DOHH2 (cell line): Measurements from ENCODE around the gene CACYBP.

ENCODE experiments used
- H3F3A ChIP-seq: fragments of 200-600 bp; sonication (generic), shearing (Covaris generic); 2 replicates; pipeline ENCODE4 v1.6.0; 2016; ENCODE audit warnings: antibody characterized with exemption, mild to moderate bottlenecking; ENCODE audit not compliant: control insufficient read depth, insufficient read depth
- H3K27ac ChIP-seq: fragments of 200-600 bp; sonication (generic); 2 replicates; pipeline ENCODE4 v1.5.1; 2014; ENCODE audit warnings: low read depth, mild to moderate bottlenecking, low read length, moderate library complexity
- H3K27me3 ChIP-seq: fragments of 200-600 bp; sonication (generic); 2 replicates; pipeline ENCODE4 v1.6.1; 2014; ENCODE audit warnings: mild to moderate bottlenecking, low read length, mixed read lengths; ENCODE audit not compliant: control insufficient read depth
- H3K36me3 ChIP-seq: fragments of 200-600 bp; sonication (generic); 2 replicates; pipeline ENCODE4 v1.6.1; 2014; ENCODE audit warnings: mild to moderate bottlenecking, low read length, moderate library complexity, mixed read lengths; ENCODE audit not compliant: control insufficient read depth
- H3K4me1 ChIP-seq: fragments of 200-600 bp; sonication (generic); 2 replicates; pipeline ENCODE4 v1.6.1; 2014; ENCODE audit warnings: mild to moderate bottlenecking, low read length, mixed read lengths; ENCODE audit not compliant: control insufficient read depth
- H3K4me2 ChIP-seq: fragments of 200-600 bp; sonication (generic); 2 replicates; pipeline ENCODE4 v1.6.0; 2014; ENCODE audit warnings: mild to moderate bottlenecking, low read length, moderate library complexity
- H3K4me3 ChIP-seq: fragments of 200-600 bp; sonication (generic); 2 replicates; pipeline ENCODE4 v1.5.1; 2014; ENCODE audit warnings: mild to moderate bottlenecking, low read length, mixed read lengths
- H3K79me2 ChIP-seq: fragments of 200-600 bp; sonication (generic); 2 replicates; pipeline ENCODE4 v1.6.1; 2014; ENCODE audit warnings: mild to moderate bottlenecking, low read length, mixed read lengths; ENCODE audit not compliant: control insufficient read depth
- H3K9me2 ChIP-seq: fragments of 200-600 bp; sonication (generic); replicated peaks from 2 replicates; pipeline ENCODE4 v1.6.1; 2014; ENCODE audit warnings: mild to moderate bottlenecking, low read length, mixed read lengths; ENCODE audit not compliant: control insufficient read depth
- H3K9me3 ChIP-seq: fragments of 200-600 bp; sonication (generic); 2 replicates; pipeline ENCODE4 v1.6.1; 2014; ENCODE audit warnings: antibody characterized with exemption, low read length, mixed read lengths; ENCODE audit not compliant: control insufficient read depth, insufficient read depth
- H4K20me1 ChIP-seq: fragments of 200-600 bp; sonication (generic); 2 replicates; pipeline ENCODE4 v1.6.0; 2014; ENCODE audit warnings: low read depth, mild to moderate bottlenecking, antibody characterized with exemption, low read length, moderate library complexity; ENCODE audit not compliant: control insufficient read depth, insufficient read depth
- EZH2phosphoT487 ChIP-seq: fragments of 200-600 bp; sonication (generic); IDR thresholded peaks from 2 replicates; pipeline ENCODE4 v1.6.1; 2017; ENCODE audit warnings: borderline replicate concordance, mild to moderate bottlenecking, antibody characterized with exemption, low read length, moderate library complexity, mixed read lengths
- TF ChIP-seq, protein P1 (sequence below): fragments of 200-600 bp; sonication (generic); IDR thresholded peaks from one replicate; pipeline ENCODE4 v1.5.1; 2014; ENCODE audit warnings: antibody characterized with exemption, mild to moderate bottlenecking, low read depth, low read length; ENCODE audit not compliant: poor library complexity, severe bottlenecking

Gene CACYBP

DNA sequence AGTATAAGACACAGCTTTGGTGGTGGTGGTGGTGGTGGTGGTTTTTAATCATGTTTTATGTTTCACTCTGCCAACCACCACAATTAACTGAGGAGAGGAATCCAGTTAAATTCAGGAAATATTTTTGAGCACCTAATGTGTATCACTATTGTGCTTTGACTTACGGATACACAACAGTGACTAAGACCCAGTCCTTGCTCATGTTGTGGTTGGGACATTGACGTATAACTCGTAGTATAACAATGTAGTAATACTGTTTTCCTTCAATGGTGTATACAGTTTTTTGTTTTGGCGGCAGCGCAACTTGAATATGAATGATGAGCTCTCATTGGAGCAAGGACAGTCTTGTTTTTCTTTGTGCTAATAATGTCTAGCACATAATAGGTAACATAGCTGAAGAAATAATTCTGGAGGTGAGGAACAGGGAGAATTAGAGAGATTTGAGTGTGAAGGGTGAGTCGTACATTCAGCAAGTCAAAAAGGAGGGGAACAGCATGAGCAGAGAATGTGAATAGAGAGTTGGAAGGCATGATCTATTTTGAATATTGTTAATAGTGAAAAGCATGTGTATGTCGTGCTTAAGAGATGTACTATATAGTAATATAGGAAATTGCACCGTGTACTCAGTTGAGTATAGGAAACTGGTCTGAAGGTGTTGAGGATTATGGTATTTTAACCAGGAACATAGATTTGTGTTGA, 5.5 kb downstream of the CACYBP start:
- peaks cover 49% of the 10 kb centered on the region for H3K4me1 ChIP-seq
- no peak overlapping the region for H3K4me2 ChIP-seq
- H3K27ac ChIP-seq: no peak overlapping the region
- H3K36me3 ChIP-seq: peaks cover 91% of the 10 kb centered on the region
- H3F3A ChIP-seq: peaks cover 16% of the 10 kb centered on the region
- no peaks in the 10 kb centered on the region for H3K9me2 ChIP-seq
- H4K20me1 ChIP-seq: peaks cover 42% of the 10 kb centered on the region
- no peak overlapping the region for H3K4me3 ChIP-seq
- peaks cover 96% of the 10 kb centered on the region for H3K79me2 ChIP-seq
- TF ChIP-seq EZH2phosphoT487: no peak
- TF ChIP-seq, protein P1, sequence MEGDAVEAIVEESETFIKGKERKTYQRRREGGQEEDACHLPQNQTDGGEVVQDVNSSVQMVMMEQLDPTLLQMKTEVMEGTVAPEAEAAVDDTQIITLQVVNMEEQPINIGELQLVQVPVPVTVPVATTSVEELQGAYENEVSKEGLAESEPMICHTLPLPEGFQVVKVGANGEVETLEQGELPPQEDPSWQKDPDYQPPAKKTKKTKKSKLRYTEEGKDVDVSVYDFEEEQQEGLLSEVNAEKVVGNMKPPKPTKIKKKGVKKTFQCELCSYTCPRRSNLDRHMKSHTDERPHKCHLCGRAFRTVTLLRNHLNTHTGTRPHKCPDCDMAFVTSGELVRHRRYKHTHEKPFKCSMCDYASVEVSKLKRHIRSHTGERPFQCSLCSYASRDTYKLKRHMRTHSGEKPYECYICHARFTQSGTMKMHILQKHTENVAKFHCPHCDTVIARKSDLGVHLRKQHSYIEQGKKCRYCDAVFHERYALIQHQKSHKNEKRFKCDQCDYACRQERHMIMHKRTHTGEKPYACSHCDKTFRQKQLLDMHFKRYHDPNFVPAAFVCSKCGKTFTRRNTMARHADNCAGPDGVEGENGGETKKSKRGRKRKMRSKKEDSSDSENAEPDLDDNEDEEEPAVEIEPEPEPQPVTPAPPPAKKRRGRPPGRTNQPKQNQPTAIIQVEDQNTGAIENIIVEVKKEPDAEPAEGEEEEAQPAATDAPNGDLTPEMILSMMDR: no peak
- no peaks in the 10 kb centered on the region for H3K27me3 ChIP-seq
- no peaks in the 10 kb centered on the region for H3K9me3 ChIP-seq

DNA sequence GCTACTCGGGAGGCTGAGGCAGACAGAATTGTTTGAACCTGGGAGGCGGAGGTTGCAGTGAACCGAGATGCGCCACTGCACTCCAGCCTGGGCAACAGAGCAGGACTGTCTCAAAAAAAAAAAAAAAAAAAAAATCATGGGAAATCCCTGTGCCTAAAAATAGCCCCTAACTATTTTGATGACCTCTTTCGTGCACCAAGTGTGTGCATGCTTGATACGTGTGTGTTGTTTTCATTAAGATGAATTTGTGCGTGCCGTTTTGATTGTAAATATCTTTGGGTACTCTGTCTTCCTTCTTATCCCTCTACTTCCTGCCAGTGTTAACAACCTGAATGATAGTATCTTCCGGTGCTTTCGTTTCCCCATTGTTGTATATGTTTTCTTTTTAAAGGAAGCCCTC, 9.8 kb downstream of the CACYBP start:
- Histone ChIP-seq H3K27ac (no peak overlapping the region), H3K27me3 (no peaks in the 10 kb centered on the region), H4K20me1 (peaks cover 26% of the 10 kb centered on the region), H3K79me2 (peaks cover 59% of the 10 kb centered on the region), H3F3A (peaks cover 33% of the 10 kb centered on the region), H3K9me2 (no peaks in the 10 kb centered on the region), H3K4me3 (no peak overlapping the region), H3K4me1 (peaks cover 25% of the 10 kb centered on the region), H3K9me3 (no peaks in the 10 kb centered on the region), H3K4me2 (no peak overlapping the region), H3K36me3 (peaks cover 100% of the 10 kb centered on the region)
- TF ChIP-seq, protein P1: no peak
- TF ChIP-seq EZH2phosphoT487: no peak

DNA sequence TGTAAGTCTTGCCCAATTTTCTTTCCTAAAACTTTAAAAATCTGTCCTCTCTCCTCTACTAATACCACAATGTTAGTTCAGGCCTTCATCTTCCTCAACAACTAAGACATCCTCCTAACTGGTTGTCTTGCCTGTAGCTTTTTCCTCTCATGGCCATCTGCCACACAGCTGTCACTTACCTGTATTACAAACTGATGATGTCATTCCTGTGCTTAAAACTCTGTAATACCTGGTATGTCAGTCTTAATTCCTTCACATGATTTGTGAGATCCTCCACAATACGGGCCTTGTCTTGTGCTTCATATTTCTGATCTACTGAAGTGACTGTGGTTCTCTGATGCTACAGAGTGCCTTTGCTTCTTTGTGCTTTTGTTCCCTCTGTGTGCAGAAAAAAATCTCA, 13.7 kb downstream of the CACYBP start:
- Histone ChIP-seq H3K27ac (no peak overlapping the region), H3K4me3 (no peak overlapping the region), H3K4me1 (peaks cover 21% of the 10 kb centered on the region), H3K4me2 (no peak overlapping the region), H3K27me3 (no peaks in the 10 kb centered on the region), H3K9me3 (no peaks in the 10 kb centered on the region), H3K36me3 (peaks cover 99% of the 10 kb centered on the region), H3F3A (peaks cover 36% of the 10 kb centered on the region), H4K20me1 (peaks cover 15% of the 10 kb centered on the region; the same call in 1 of the 2 replicates), H3K9me2 (no peaks in the 10 kb centered on the region), H3K79me2 (peaks cover 20% of the 10 kb centered on the region)
- TF ChIP-seq, protein P1: no peak
- no peak for TF ChIP-seq EZH2phosphoT487
